H9 (cell line): ENCODE measurements around the gene TOMM22. TPM values are rescaled to one million over a fixed set of nuclear protein-coding genes. Genes with fewer than 3 reads are reported as not detected.

ENCODE experiments used
- DNase-seq: peaks from one replicate; pipeline ENCODE4 v3.0.0-alpha.2; 2017
- H2AFZ ChIP-seq: one replicate; pipeline ENCODE4 v1.6.1; 2013; ENCODE audit warnings: mild to moderate bottlenecking, low read length, control low read depth, moderate library complexity
- H2AK5ac ChIP-seq: 2 replicates; pipeline ENCODE4 v1.6.1; 2013; ENCODE audit warnings: low read length, control low read depth, mixed read lengths; ENCODE audit not compliant: insufficient read length
- H2BK120ac ChIP-seq: one replicate; pipeline ENCODE4 v1.6.1; 2013; ENCODE audit warnings: low read depth, mild to moderate bottlenecking, low read length, control low read depth, inconsistent platforms; ENCODE audit not compliant: poor library complexity, severe bottlenecking
- H2BK12ac ChIP-seq: 2 replicates; pipeline ENCODE4 v1.6.1; 2013; ENCODE audit warnings: low read length, control low read depth, mixed read lengths, low read depth; ENCODE audit not compliant: insufficient read length
- H2BK15ac ChIP-seq: 2 replicates; pipeline ENCODE4 v1.6.1; 2013; ENCODE audit warnings: low read depth, low read length, control low read depth
- H2BK20ac ChIP-seq: one replicate; pipeline ENCODE4 v1.6.1; 2013; ENCODE audit warnings: low read depth, mild to moderate bottlenecking, low read length, control low read depth, inconsistent platforms; ENCODE audit not compliant: poor library complexity, severe bottlenecking
- H2BK5ac ChIP-seq: 2 replicates; pipeline ENCODE4 v1.6.1; 2013; ENCODE audit warnings: low read length, control low read depth, mixed read lengths; ENCODE audit not compliant: insufficient read length
- H3K14ac ChIP-seq: 2 replicates; pipeline ENCODE4 v1.6.1; 2013; ENCODE audit warnings: low read length, control low read depth; ENCODE audit not compliant: insufficient read depth
- H3K18ac ChIP-seq: 2 replicates; pipeline ENCODE4 v1.6.1; 2013; ENCODE audit warnings: low read depth, mild to moderate bottlenecking, mixed read lengths, low read length, control low read depth; ENCODE audit not compliant: insufficient read length
- H3K23ac ChIP-seq: 2 replicates; pipeline ENCODE4 v1.6.1; 2013; ENCODE audit warnings: low read length, control low read depth, mixed read lengths, low read depth; ENCODE audit not compliant: insufficient read length
- H3K23me2 ChIP-seq: 2 replicates; pipeline ENCODE4 v1.6.1; 2013; ENCODE audit warnings: low read depth, mild to moderate bottlenecking, mixed read lengths, low read length, control low read depth; ENCODE audit not compliant: insufficient read length, poor library complexity, severe bottlenecking
- H3K27ac ChIP-seq: 2 replicates; pipeline ENCODE4 v1.5.1; 2013; ENCODE audit warnings: low read length, control low read depth, mixed read lengths, low read depth; ENCODE audit not compliant: insufficient read length
- H3K27me3 ChIP-seq: 2 replicates; pipeline ENCODE4 v1.6.1; 2013; ENCODE audit warnings: low read length, control low read depth, inconsistent platforms; ENCODE audit not compliant: insufficient read depth
- H3K4ac ChIP-seq: 2 replicates; pipeline ENCODE4 v1.6.1; 2013; ENCODE audit warnings: low read depth, mild to moderate bottlenecking, control low read depth, inconsistent platforms, low read length, moderate library complexity
- H3K4me1 ChIP-seq: 2 replicates; pipeline ENCODE4 v1.6.1; 2013; ENCODE audit warnings: low read length, control low read depth, inconsistent platforms; ENCODE audit not compliant: insufficient read depth
- H3K4me2 ChIP-seq: 2 replicates; pipeline ENCODE4 v1.6.1; 2013; ENCODE audit warnings: low read length, control low read depth, mixed read lengths; ENCODE audit not compliant: insufficient read length, insufficient read depth
- H3K56ac ChIP-seq: 2 replicates; pipeline ENCODE4 v1.6.1; 2013; ENCODE audit warnings: low read depth, mild to moderate bottlenecking, mixed read lengths, low read length, control low read depth; ENCODE audit not compliant: insufficient read length
- H3K79me1 ChIP-seq: 2 replicates; pipeline ENCODE4 v1.6.1; 2013; ENCODE audit warnings: low read depth, mild to moderate bottlenecking, moderate library complexity, low read length, control low read depth, inconsistent platforms; ENCODE audit not compliant: insufficient read depth, poor library complexity, severe bottlenecking
- H3K79me2 ChIP-seq: 2 replicates; pipeline ENCODE4 v1.6.1; 2013; ENCODE audit warnings: low read length, control low read depth, inconsistent platforms; ENCODE audit not compliant: insufficient read depth
- H3K9ac ChIP-seq: 2 replicates; pipeline ENCODE4 v1.6.1; 2013; ENCODE audit warnings: low read length, control low read depth, mixed read lengths; ENCODE audit not compliant: insufficient read length; ENCODE audit errors: extremely low read depth
- H3K9me3 ChIP-seq: one replicate; pipeline ENCODE4 v1.6.1; 2013; ENCODE audit warnings: low read depth, low read length, inconsistent platforms; ENCODE audit not compliant: control insufficient read depth
- H3T11ph ChIP-seq: one replicate; pipeline ENCODE4 v1.6.1; 2013; ENCODE audit warnings: mild to moderate bottlenecking, low read length, control low read depth, inconsistent platforms
- H4K20me1 ChIP-seq: one replicate; pipeline ENCODE4 v1.6.1; 2013; ENCODE audit not compliant: control insufficient read depth, insufficient read length, insufficient read depth
- H4K5ac ChIP-seq: 2 replicates; pipeline ENCODE4 v1.6.1; 2013; ENCODE audit warnings: low read depth, mild to moderate bottlenecking, mixed read lengths, low read length, control low read depth; ENCODE audit not compliant: insufficient read length
- H4K8ac ChIP-seq: replicated peaks from 2 replicates; pipeline ENCODE4 v1.6.1; 2013; ENCODE audit warnings: low read length, control low read depth, mixed read lengths, low read depth; ENCODE audit not compliant: insufficient read length
- H4K91ac ChIP-seq: 2 replicates; pipeline ENCODE4 v1.6.1; 2013; ENCODE audit warnings: low read depth, mild to moderate bottlenecking, moderate library complexity, mixed read lengths, low read length, control low read depth; ENCODE audit not compliant: insufficient read length
- H3K27ac Mint-ChIP-seq, 3 experiments: 2 replicates in 2 of 3; 3 replicates in 1 of 3; pipeline ENCODE4 v1.8.0; 2020 to 2021; ENCODE audit warnings: mixed read lengths in 3 of 3, mild to moderate bottlenecking in 1 of 3, moderate library complexity in 1 of 3
- H3K27me3 Mint-ChIP-seq: 2 replicates; pipeline ENCODE4 v1.8.0; 2021; ENCODE audit warnings: low read depth, mild to moderate bottlenecking, moderate library complexity, mixed read lengths
- H3K36me3 Mint-ChIP-seq, 3 experiments: 2 replicates in 2 of 3; 3 replicates in 1 of 3; pipeline ENCODE4 v1.8.0; 2020 to 2021; ENCODE audit warnings: low read depth in 3 of 3, mixed read lengths in 3 of 3; ENCODE audit not compliant: insufficient read depth in 1 of 3
- H3K4me1 Mint-ChIP-seq, 2 experiments: 2 replicates each; pipeline ENCODE4 v1.8.0; 2020; ENCODE audit warnings: mixed read lengths in 2 of 2
- H3K4me3 Mint-ChIP-seq, 2 experiments: 2 replicates in 1 of 2; 3 replicates in 1 of 2; pipeline ENCODE4 v1.8.0; 2020 to 2021; ENCODE audit warnings: mild to moderate bottlenecking in 2 of 2, mixed read lengths in 2 of 2, moderate library complexity in 1 of 2
- H3K9me3 Mint-ChIP-seq, 2 experiments: 2 replicates in 1 of 2; 3 replicates in 1 of 2; pipeline ENCODE4 v1.8.0; 2020; ENCODE audit warnings: mild to moderate bottlenecking in 2 of 2, mixed read lengths in 2 of 2, moderate library complexity in 1 of 2
- CTCF ChIP-seq: fragments of 200-600 bp; sonication (generic); conservative IDR thresholded peaks from 3 replicates; pipeline ENCODE4 v1.8.0; 2021; ENCODE audit warnings: antibody characterized with exemption, mild to moderate bottlenecking
- WGBS: extraction: QIAGEN DNeasy Blood & Tissue Kit; methylation state at CpG from one replicate; pipeline ENCODE4 v1.1.7; 2013; ENCODE audit warnings: missing lambda C conversion rate, low lambda C conversion rate, mixed read lengths; ENCODE audit not compliant: insufficient read length; ENCODE audit errors: extremely low coverage; 5-methylcytosine and 5-hydroxymethylcytosine counted together
- total RNA-seq: library from RNA; stranded (reverse); gene quantifications from 2 replicates; pipeline ENCODE4 v1.2.1, GENCODE V29; 2021

Gene TOMM22
- total RNA-seq, 1 experiment from 2014 or later = 128 TPM

- Mint-ChIP-seq H3K9me3 (no peaks in the 10 kb centered on the region), H3K36me3 (peaks cover 19 to 59% (median 51%) of the 10 kb centered on the region in 3 experiments), H3K27me3 (no peaks in the 10 kb centered on the region), H3K27ac (peak overlapping the region in 2 of 3 experiments; percentile 7 to 96; a peak in 5 of 7 replicates), H3K4me3 (no peak overlapping the region), H3K4me1 (peaks cover 27 to 42% of the 10 kb centered on the region in 2 experiments)
- H4K5ac ChIP-seq = no peak overlapping the region
- no peak overlapping the region for H3K18ac ChIP-seq
- H3K79me2 ChIP-seq = peaks cover 17% of the 10 kb centered on the region; the same call in 1 of the 2 replicates
- no peak for TF ChIP-seq CTCF
- H3K23me2 ChIP-seq = no peaks in the 10 kb centered on the region
- no peak overlapping the region for H2BK12ac ChIP-seq
- H3K27me3 ChIP-seq = no peaks in the 10 kb centered on the region
- H3K9me3 ChIP-seq = no peaks in the 10 kb centered on the region
- no peak overlapping the region for H3K4me2 ChIP-seq
- H3K4me1 ChIP-seq = peaks cover 10% of the 10 kb centered on the region; the same call in 1 of the 2 replicates
- no peak overlapping the region for H2BK20ac ChIP-seq
- H3K56ac ChIP-seq = no peak overlapping the region
- no peak overlapping the region for H2AK5ac ChIP-seq
- no peak overlapping the region for H3K23ac ChIP-seq
- no peak overlapping the region for H4K8ac ChIP-seq
- H2BK15ac ChIP-seq = no peak overlapping the region
- no peak overlapping the region for H3K9ac ChIP-seq
- H3K14ac ChIP-seq = no peak overlapping the region
- no peaks in the 10 kb centered on the region for H4K20me1 ChIP-seq
- no peak overlapping the region for H3K27ac ChIP-seq
- no peak overlapping the region for H2BK120ac ChIP-seq
- no peak overlapping the region for H2AFZ ChIP-seq
- whole genome bisulfite sequencing = no CpG with 5 or more reads among the region's 9 CpGs
- H3K79me1 ChIP-seq = peaks cover 4% of the 10 kb centered on the region
- H3T11ph ChIP-seq = no peak overlapping the region
- no peak for DNase-seq
- no peak overlapping the region for H2BK5ac ChIP-seq
- no peak overlapping the region for H4K91ac ChIP-seq
- no peak overlapping the region for H3K4ac ChIP-seq
These were observed 33.5 kb downstream of the TOMM22 start for GRCh38 chr22:38715176-38715764.
